H1 (cell line): Measurements from ENCODE around the gene GSTO1. TPM values are rescaled to one million over a fixed set of nuclear protein-coding genes. Genes with fewer than 3 reads are reported as not detected.

Experiments used
- BCL11A ChIP-seq, 2 experiments: IDR thresholded peaks; one replicate each; pipeline ENCODE4 v1.6.1; 2011; ENCODE audit warnings: low read depth in 2 of 2, low read length in 2 of 2, mild to moderate bottlenecking in 2 of 2
- HDAC6 ChIP-seq: IDR thresholded peaks from one replicate; pipeline ENCODE4 v1.7.1; 2012; ENCODE audit warnings: low read depth, mild to moderate bottlenecking, inconsistent platforms, low read length, moderate library complexity
- YY1 ChIP-seq: IDR thresholded peaks from 2 replicates; pipeline ENCODE4 v1.6.1; 2011; ENCODE audit warnings: low read depth, mild to moderate bottlenecking, low read length
- polyA plus RNA-seq, 7 experiments: library from polyadenylated mRNA; depleted of rRNA in 3 of 7; stranded (reverse) in 5 of 7; unstranded in 2 of 7; fragments of >200 nt in 5 of 7; fragments of 200-250 nt in 2 of 7; gene quantifications; 1 replicate in 5 of 7; 2 replicates in 1 of 7; 4 replicates in 1 of 7; pipeline versions ENCODE4 v1.2.1 to v1.2.3, GENCODE V29; 2011 to 2013; ENCODE audit warnings: missing spikeins in 2 of 7, mixed read lengths in 2 of 7
- total RNA-seq: library from RNA; stranded (reverse); fragmentation: NEBNext Ultra II Directional; extraction: Animal tissue kit (Norgen Biotek cat#: 25700); gene quantifications from 2 replicates; pipeline ENCODE4 v1.2.1, GENCODE V29; 2021

Gene GSTO1
- total and polyA plus RNA-seq, 2 of the 8 experiments (the other 6 are each of a cell fraction or from before 2014, with no cell fraction given), result 22.4 to 32.5 TPM

DNA sequence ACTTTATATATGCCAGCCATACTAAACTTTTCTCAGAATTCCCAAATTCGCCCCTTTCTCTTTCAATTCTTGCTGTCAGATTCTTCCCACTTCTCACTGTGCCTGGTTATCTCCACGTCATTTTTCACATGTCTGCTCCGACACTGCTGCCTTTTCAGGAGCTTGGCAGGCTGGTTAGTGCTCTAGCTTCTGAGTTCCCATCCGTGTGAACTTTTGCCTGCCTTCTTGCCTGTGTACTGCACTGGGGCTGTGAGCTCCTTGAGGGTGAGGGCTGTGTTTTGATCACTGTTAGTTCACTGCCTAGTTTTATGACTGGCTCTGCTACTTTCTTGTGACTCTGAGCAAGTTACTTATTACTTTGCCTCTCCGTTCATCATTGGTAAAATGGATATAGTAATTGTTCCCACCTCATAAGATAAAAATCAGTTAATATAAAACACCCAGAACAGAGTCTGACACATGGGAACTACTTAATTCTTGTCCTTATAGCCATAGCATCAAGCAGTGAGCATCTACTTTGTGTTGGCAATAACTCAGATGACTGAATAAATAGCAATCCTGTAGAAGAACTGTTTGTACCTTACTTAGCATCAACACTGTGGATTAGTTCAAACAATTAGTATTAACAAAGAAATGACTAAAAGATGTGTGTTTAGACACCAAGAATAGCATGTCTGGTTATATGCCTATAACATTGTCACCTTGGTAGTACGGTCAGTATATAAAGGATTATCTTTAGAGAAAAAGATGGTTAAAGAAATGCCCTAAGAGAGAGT is 5.5 kb downstream of the GSTO1 start (continued):
- TF ChIP-seq HDAC6, result no peak
- no peak for TF ChIP-seq YY1
- no peak for TF ChIP-seq BCL11A (IDR thresholded peaks at IDR 0.05; ENCODE audit: low read depth in 2 of 2, low read length in 2 of 2)
